Activated T-cell treated with anti-CD3 and anti-CD28 coated beads for 4 hours (primary cell): ENCODE results near the gene CAPN12.

ENCODE experiments used
- DNase-seq: peaks from one replicate; pipeline ENCODE4 v3.0.0-alpha.2; 2020

Gene CAPN12

GRCh38 chr19:38708413-38709024 is 35.8 kb downstream of the CAPN12 start:
- no peak for DNase-seq

- no peak for DNase-seq
These were observed 36.7 kb downstream of the CAPN12 start for GRCh38 chr19:38707512-38708114.

- DNase-seq = no peak
These were observed 37.3 kb downstream of the CAPN12 start for GRCh38 chr19:38706792-38707511.

GRCh38 chr19:38705197-38706019 is 38.9 kb downstream of the CAPN12 start:
- DNase-seq = no peak

- no peak for DNase-seq
These were observed 39.7 kb downstream of the CAPN12 start for GRCh38 chr19:38704488-38705026.

GRCh38 chr19:38703509-38703908 is 40.8 kb downstream of the CAPN12 start:
- DNase-seq = no peak

GRCh38 chr19:38702278-38702677 is 42.0 kb downstream of the CAPN12 start:
- DNase-seq = no peak

GRCh38 chr19:38701455-38702063 is 42.7 kb downstream of the CAPN12 start:
- DNase-seq = no peak

- no peak for DNase-seq
These were observed 43.3 kb downstream of the CAPN12 start for GRCh38 chr19:38700902-38701454.

GRCh38 chr19:38700350-38700901 is 43.8 kb downstream of the CAPN12 start:
- DNase-seq = no peak

GRCh38 chr19:38699647-38700349 is 44.5 kb downstream of the CAPN12 start:
- no peak for DNase-seq

- peak; percentile 13 for DNase-seq
These were observed 45.3 kb downstream of the CAPN12 start for GRCh38 chr19:38699027-38699346.

GRCh38 chr19:38698225-38699026 is 45.8 kb downstream of the CAPN12 start:
- no peak for DNase-seq

GRCh38 chr19:38697641-38698071 is 46.6 kb downstream of the CAPN12 start:
- DNase-seq = no peak

GRCh38 chr19:38697197-38697596 is 47.1 kb downstream of the CAPN12 start:
- DNase-seq = no peak

GRCh38 chr19:38696729-38697055 is 47.6 kb downstream of the CAPN12 start:
- DNase-seq = no peak

GRCh38 chr19:38695832-38696728 is 48.2 kb downstream of the CAPN12 start:
- DNase-seq = no peak

- no peak for DNase-seq
These were observed 49.0 kb downstream of the CAPN12 start for GRCh38 chr19:38695317-38695683.

GRCh38 chr19:38693380-38694223 is 50.7 kb downstream of the CAPN12 start:
- no peak for DNase-seq
